Mesendoderm (in vitro differentiated cells): Measurements from ENCODE around the gene SLC25A2.
"Not testable (repeated sequence)": the region's sequence is repeated elsewhere in the genome, so short reads cannot be mapped to it uniquely, and the experiment has no call there.

Experiments used
- DNase-seq: peaks from one replicate; pipeline ENCODE4 v3.0.0; 2013
- H2AK5ac ChIP-seq: 2 replicates; pipeline ENCODE4 v1.6.1; 2013; ENCODE audit warnings: low read length, inconsistent platforms
- H2BK120ac ChIP-seq: 2 replicates; pipeline ENCODE4 v1.6.1; 2013; ENCODE audit warnings: low read depth, mild to moderate bottlenecking, low read length, moderate library complexity, mixed read lengths
- H2BK15ac ChIP-seq: replicated peaks from 2 replicates; pipeline ENCODE4 v1.6.1; 2013; ENCODE audit warnings: low read depth, mild to moderate bottlenecking, moderate library complexity
- H2BK5ac ChIP-seq: 2 replicates; pipeline ENCODE4 v1.6.1; 2013; ENCODE audit warnings: low read length, inconsistent platforms
- H3K18ac ChIP-seq: 2 replicates; pipeline ENCODE4 v1.6.1; 2013; ENCODE audit warnings: mild to moderate bottlenecking, low read length, mixed read lengths
- H3K23ac ChIP-seq: one replicate; pipeline ENCODE4 v1.6.1; 2013; ENCODE audit warnings: low read length
- H3K27ac ChIP-seq: 2 replicates; pipeline ENCODE4 v1.5.1; 2013; ENCODE audit warnings: low read depth, mild to moderate bottlenecking, inconsistent platforms, low read length, moderate library complexity
- H3K27me3 ChIP-seq: 2 replicates; pipeline ENCODE4 v1.6.1; 2013; ENCODE audit warnings: low read length, control low read depth, mild to moderate bottlenecking, inconsistent platforms; ENCODE audit not compliant: insufficient read depth, poor library complexity
- H3K36me3 ChIP-seq: 2 replicates; pipeline ENCODE4 v1.6.1; 2013; ENCODE audit warnings: low read length, inconsistent platforms; ENCODE audit not compliant: control insufficient read depth, insufficient read depth
- H3K4ac ChIP-seq: one replicate; pipeline ENCODE4 v1.6.1; 2013; ENCODE audit warnings: low read depth, mild to moderate bottlenecking, low read length, moderate library complexity
- H3K4me1 ChIP-seq: 2 replicates; pipeline ENCODE4 v1.6.1; 2013; ENCODE audit warnings: low read depth, low read length, inconsistent platforms; ENCODE audit not compliant: control insufficient read depth
- H3K4me2 ChIP-seq: 2 replicates; pipeline ENCODE4 v1.6.1; 2013; ENCODE audit warnings: low read length
- H3K4me3 ChIP-seq: 2 replicates; pipeline ENCODE4 v1.5.1; 2013; ENCODE audit warnings: mild to moderate bottlenecking, low read length
- H3K56ac ChIP-seq: one replicate; pipeline ENCODE4 v1.6.1; 2013; ENCODE audit warnings: low read length
- H3K79me1 ChIP-seq: 2 replicates; pipeline ENCODE4 v1.6.1; 2013; ENCODE audit warnings: low read length, inconsistent platforms
- H3K79me2 ChIP-seq: 2 replicates; pipeline ENCODE4 v1.6.1; 2013; ENCODE audit warnings: mild to moderate bottlenecking, low read length; ENCODE audit not compliant: control insufficient read depth, insufficient read depth
- H3K9ac ChIP-seq: 2 replicates; pipeline ENCODE4 v1.6.1; 2013; ENCODE audit warnings: low read length, inconsistent platforms
- H4K5ac ChIP-seq: one replicate; pipeline ENCODE4 v1.6.1; 2013; ENCODE audit warnings: low read length
- H4K8ac ChIP-seq: one replicate; pipeline ENCODE4 v1.6.1; 2013; ENCODE audit warnings: low read depth, mild to moderate bottlenecking, control low read depth, low read length, moderate library complexity
- WGBS: extraction: QIAGEN DNeasy Blood & Tissue Kit; methylation state at CpG from one replicate; pipeline ENCODE4 v1.1.7; 2013; ENCODE audit warnings: low lambda C conversion rate, missing lambda C conversion rate; ENCODE audit not compliant: insufficient coverage; ENCODE audit errors: extremely low coverage; 5-methylcytosine and 5-hydroxymethylcytosine counted together

The SLC25A2 gene

DNA sequence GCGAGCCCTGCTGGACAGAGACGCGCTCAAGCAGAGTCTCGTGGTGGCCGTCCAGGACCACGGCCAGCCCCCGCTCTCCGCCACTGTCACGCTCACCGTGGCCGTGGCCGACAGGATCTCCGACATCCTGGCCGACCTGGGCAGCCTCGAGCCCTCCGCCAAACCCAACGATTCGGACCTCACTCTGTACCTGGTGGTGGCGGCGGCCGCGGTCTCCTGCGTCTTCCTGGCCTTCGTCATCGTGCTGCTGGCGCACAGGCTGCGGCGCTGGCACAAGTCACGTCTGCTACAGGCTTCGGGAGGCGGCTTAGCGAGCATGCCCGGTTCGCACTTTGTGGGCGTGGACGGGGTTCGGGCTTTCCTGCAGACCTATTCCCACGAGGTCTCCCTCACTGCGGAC is 28.7 kb upstream of the SLC25A2 start:
- H4K5ac ChIP-seq, H3K4me1 ChIP-seq, H4K8ac ChIP-seq, DNase-seq, H3K4me3 ChIP-seq, H3K56ac ChIP-seq, H3K27ac ChIP-seq, H3K36me3 ChIP-seq, H3K79me2 ChIP-seq, H2BK5ac ChIP-seq, H3K79me1 ChIP-seq, H3K4ac ChIP-seq, H3K9ac ChIP-seq, H2BK120ac ChIP-seq, H3K23ac ChIP-seq, H3K4me2 ChIP-seq, H3K18ac ChIP-seq, H2AK5ac ChIP-seq, H2BK15ac ChIP-seq, H3K27me3 ChIP-seq: not testable (repeated sequence)
- no CpG with 5 or more reads among the region's 39 CpGs for WGBS

GRCh38 chr5:141330299-141331080 is 26.6 kb upstream of the SLC25A2 start, which contains the start of gene PCDHGA1:
TSS of gene PCDHGA1 (plus strand) at chr5:141330514.
- no peak within 1 kb of the TSS for H3K9ac ChIP-seq
- H3K36me3 ChIP-seq, result no peaks in the 10 kb centered on the region
- no peak within 1 kb of the TSS for H2BK15ac ChIP-seq
- H3K23ac ChIP-seq, result no peak within 1 kb of the TSS
- no peak within 1 kb of the TSS for H2BK120ac ChIP-seq
- H3K4me2 ChIP-seq, result no peak within 1 kb of the TSS
- H4K8ac ChIP-seq, result no peak within 1 kb of the TSS
- H3K27ac ChIP-seq, result no peak within 1 kb of the TSS
- no peak within 1 kb of the TSS for H4K5ac ChIP-seq
- H3K27me3 ChIP-seq, result no peaks in the 10 kb centered on the region
- H3K79me1 ChIP-seq, result no peaks in the 10 kb centered on the region
- WGBS, result no CpG with 5 or more reads among the region's 21 CpGs
- H2AK5ac ChIP-seq, result no peak within 1 kb of the TSS
- H3K4me3 ChIP-seq, result no peak within 1 kb of the TSS
- no peaks in the 10 kb centered on the region for H3K79me2 ChIP-seq
- DNase-seq, result peak; percentile 26
- no peak within 1 kb of the TSS for H2BK5ac ChIP-seq
- no peak within 1 kb of the TSS for H3K56ac ChIP-seq
- H3K4me1 ChIP-seq, result no peaks in the 10 kb centered on the region
- no peak within 1 kb of the TSS for H3K18ac ChIP-seq
- H3K4ac ChIP-seq, result no peak within 1 kb of the TSS

GRCh38 chr5:141328231-141328630 is 24.4 kb upstream of the SLC25A2 start:
- Histone ChIP-seq H3K4me2 (no peak overlapping the region), H2BK15ac (no peak overlapping the region), H3K4me1 (no peaks in the 10 kb centered on the region), H3K23ac (no peak overlapping the region), H3K79me1 (no peaks in the 10 kb centered on the region), H3K4me3 (no peak overlapping the region), H3K56ac (no peak overlapping the region), H3K18ac (no peak overlapping the region), H4K5ac (no peak overlapping the region), H2BK120ac (no peak overlapping the region), H2BK5ac (no peak overlapping the region), H3K27ac (no peak overlapping the region), H3K36me3 (no peaks in the 10 kb centered on the region), H3K79me2 (no peaks in the 10 kb centered on the region), H2AK5ac (no peak overlapping the region), H4K8ac (no peak overlapping the region), H3K27me3 (no peaks in the 10 kb centered on the region), H3K4ac (no peak overlapping the region), H3K9ac (no peak overlapping the region)
- DNase-seq, result no peak
- whole genome bisulfite sequencing, result no CpG with 5 or more reads among the region's 8 CpGs

GRCh38 chr5:141326088-141326854 is 22.4 kb upstream of the SLC25A2 start:
- Histone ChIP-seq H4K8ac (no peak overlapping the region), H3K23ac (no peak overlapping the region)
- no CpG with 5 or more reads among the region's 27 CpGs for WGBS

DNA sequence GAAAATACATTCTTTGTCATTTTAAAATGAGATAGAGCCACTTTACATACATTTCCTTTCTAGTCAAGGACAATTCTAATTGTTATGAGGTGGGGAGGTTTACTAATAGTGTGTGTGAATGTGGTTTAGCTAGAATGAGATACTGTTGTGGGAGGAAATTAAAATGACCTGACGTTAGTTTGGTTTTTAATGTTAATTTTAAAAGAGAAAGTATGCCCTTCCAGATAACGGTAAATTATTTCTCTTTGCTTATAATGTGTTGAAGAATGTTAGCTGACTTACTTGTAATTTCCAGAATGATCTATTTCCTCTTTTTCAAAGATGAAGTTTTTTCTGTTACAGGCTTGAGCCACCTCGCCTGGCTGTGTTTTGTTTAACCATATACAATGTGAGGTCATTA is 18.4 kb upstream of the SLC25A2 start:
- Histone ChIP-seq H3K79me1 (peaks cover 10% of the 10 kb centered on the region), H3K27me3 (no peaks in the 10 kb centered on the region), H3K4me3 (no peak overlapping the region), H3K4me2 (no peak overlapping the region), H2BK15ac (no peak overlapping the region), H3K36me3 (peaks cover 4% of the 10 kb centered on the region), H3K23ac (no peak overlapping the region), H3K4me1 (no peaks in the 10 kb centered on the region), H3K4ac (no peak overlapping the region), H2BK120ac (no peak overlapping the region), H4K8ac (no peak overlapping the region), H3K18ac (no peak overlapping the region), H3K56ac (no peak overlapping the region), H3K27ac (no peak overlapping the region), H2AK5ac (no peak overlapping the region), H4K5ac (no peak overlapping the region), H3K79me2 (peaks cover 19% of the 10 kb centered on the region), H2BK5ac (no peak overlapping the region), H3K9ac (no peak overlapping the region)
- no peak for DNase-seq
- WGBS, result 100% methylated on average over 2 of the region's 3 CpGs

More at GRCh38 chr5:141326088-141326854, 22.4 kb upstream of the SLC25A2 start:
- peak overlapping the region; percentile 50 for H4K5ac ChIP-seq
- H3K79me2 ChIP-seq, result no peaks in the 10 kb centered on the region
- H3K4me1 ChIP-seq, result no peaks in the 10 kb centered on the region
- H3K27ac ChIP-seq, result no peak overlapping the region
- H2BK15ac ChIP-seq, result no peak overlapping the region
- no peak overlapping the region for H2AK5ac ChIP-seq
- H2BK5ac ChIP-seq, result peak overlapping the region; percentile 55
- no peak overlapping the region for H2BK120ac ChIP-seq
- H3K4ac ChIP-seq, result no peak overlapping the region
- no peak overlapping the region for H3K18ac ChIP-seq
- H3K79me1 ChIP-seq, result no peaks in the 10 kb centered on the region
- peak overlapping the region; percentile 78 for H3K4me2 ChIP-seq
- H3K9ac ChIP-seq, result peak overlapping the region; percentile 71
- DNase-seq, result peak; percentile 88
- peak overlapping the region; percentile 21 for H3K4me3 ChIP-seq
- peak overlapping the region; percentile 90 for H3K56ac ChIP-seq
- H3K27me3 ChIP-seq, result no peaks in the 10 kb centered on the region
- H3K36me3 ChIP-seq, result no peaks in the 10 kb centered on the region
